Stimulated activated CD4-positive, alpha-beta T cell treated with anti-CD3 and anti-CD28 coated beads, Interleukin-1b, Interleukin-23, amount 100 ng/mL, for 24 hours (primary cell): ENCODE data around the gene C17orf50.

ENCODE experiments used
- DNase-seq, 4 experiments: peaks; one replicate each; pipeline ENCODE4 v3.0.0-alpha.2; 2020; ENCODE audit warnings: low read depth in 4 of 4, low spot score in 1 of 4

C17orf50 gene

DNA sequence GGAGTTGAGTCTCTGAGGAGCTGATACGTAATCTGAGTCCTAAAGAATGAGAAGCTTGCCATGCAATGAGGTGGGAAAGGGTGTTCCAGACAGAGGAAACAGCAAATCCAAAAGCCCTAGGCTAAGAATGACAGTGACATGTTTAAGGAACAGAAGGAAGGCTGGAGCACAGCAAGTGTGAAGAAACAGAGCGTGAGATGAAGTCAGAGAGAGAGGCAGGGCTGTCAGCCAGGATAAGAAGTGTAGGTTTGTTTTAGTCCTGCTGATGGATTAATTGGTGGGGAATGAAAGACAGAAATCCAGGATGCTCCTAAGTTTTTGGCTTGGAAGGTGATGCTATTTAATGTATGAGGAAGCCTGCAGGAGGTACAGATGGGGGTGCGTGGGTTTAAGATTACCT is 20.3 kb downstream of the C17orf50 start:
- no peak for DNase-seq

DNA sequence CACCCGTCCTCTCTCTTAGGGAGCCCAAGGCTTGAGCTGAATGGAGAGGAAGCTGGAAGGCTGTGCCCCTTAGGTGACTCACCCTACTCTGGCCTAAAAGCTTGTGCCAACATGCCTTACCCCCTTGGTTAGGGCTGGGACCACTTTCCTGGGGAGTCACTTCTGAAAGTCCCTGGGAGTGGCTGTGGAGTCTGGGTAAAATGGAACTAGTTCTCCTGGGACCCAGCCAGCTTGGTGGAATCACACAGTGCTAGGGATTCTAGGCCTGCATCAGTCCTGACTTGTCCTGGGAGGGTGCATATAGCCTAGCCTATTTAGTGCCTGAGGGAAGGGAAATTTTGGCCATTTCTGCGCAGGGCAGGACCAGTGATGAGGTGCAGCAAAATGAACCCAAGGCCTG is 24.2 kb downstream of the C17orf50 start:
- DNase-seq: no peak

DNA sequence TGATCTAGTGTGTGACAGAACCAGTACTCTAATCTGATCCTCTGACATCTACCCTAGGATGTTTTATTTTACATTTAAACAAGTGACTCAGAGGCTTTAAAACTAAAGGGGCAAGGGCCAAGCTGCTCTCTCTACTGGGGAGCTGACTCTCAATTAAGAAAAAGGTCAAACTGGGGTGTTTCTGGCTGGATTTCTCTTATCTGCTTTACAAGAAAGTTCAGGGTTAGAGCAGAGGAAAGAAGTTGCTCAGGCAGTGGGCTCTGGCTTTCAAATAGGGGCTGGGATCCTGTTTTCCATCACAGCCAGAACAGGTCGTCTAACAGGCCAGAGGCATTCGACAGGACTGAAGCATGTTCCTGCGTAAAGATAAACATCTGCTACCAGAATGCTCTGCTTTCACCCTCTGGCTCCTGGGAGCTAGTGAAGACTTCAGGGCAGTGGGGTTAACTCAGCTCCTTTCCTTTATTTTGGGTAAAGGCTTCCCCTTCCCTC is 26.3 kb downstream of the C17orf50 start:
- no peak for DNase-seq

DNA sequence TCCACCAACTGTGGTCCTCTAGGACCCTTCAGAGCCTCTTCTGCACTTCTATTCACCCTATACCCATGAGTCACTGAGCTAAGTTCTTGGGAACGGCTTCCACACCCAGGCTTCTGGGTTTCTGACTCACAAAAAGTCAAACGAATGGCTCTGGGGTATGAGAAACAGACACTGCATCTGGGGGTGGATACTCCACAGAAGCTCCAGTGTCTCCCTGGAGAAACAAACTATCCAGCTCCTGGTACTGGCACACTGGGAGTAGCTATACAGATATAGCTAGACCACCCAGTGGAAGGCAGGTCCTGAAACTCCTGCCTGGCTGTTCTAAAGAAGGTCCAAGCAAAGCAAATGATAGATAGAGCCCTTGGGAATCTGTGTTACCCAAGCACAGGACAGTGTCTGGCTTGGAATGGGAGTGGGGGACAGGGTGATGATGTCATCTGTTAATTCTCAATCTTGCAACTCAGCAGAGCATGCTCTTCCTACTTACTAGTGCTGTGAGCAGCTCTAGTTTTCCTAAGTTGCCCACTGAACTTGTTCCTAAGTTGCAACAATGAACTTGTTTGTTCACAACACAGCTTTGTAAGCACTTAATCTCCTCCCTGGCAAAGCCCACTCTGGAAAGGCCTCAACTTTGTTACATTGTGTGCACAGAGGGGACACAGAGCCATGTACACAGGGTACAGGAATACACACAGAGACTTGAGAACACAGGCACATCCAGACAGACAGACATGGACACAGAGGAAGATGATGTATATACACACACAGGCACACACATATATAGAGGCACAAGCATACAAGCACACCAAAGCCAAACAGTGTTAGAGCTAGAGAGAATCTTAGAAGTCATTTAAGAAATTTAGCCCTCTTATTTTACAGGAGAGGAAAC is 28.0 kb downstream of the C17orf50 start:
- no peak for DNase-seq

GRCh38 chr17:35790841-35791240 is 30.2 kb downstream of the C17orf50 start:
- no peak for DNase-seq

DNA sequence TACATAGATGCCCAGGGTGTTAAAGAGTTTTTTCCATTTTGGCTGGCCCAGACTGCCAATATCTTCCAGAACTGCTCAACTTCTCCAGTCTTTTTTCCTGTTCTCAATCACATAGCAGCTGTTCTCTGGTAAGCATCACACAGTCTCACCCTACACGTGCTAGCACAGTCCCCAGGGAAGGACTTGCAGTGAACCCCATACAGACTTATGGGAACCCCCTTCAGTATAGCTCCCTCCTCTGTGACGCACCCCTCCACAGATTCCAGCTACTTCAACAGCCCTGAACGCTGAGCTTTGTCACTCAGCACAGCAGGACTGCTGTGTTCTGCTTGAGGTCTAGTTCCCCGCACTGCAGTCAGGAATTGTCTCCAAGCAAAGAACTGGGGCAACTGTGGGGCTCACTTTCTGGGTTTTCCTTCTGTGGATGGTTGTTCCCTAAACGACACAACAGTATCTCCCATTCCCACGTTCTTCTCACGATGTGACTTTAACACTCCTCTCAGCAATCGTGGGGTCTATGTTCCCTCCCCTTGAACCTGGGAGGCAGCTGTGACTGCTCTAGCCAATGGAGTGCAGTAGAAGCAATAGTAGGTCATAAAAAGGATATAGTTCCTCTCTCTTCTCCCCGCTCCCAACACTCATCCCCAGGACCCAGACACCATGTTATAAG is 31.1 kb downstream of the C17orf50 start:
- DNase-seq: no peak

DNA sequence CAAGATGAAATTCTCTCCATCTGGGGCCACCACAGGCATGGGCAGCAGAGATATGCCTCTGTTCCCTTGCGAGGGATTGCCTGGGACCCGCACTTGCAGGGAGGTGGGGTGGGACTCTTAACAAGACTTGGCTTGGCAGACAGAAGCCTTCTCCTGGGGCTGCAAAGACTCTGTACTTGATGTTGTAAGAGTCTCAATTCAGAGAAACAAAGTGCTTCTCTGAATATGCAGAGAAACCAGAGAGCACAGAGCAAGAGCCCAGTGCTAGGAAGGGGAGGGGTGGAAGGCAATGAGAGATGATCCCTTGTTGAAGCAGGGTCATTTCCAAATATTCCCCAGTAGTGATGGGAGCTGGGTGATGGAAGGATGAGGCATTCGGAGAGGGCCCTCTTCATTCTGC is 32.6 kb downstream of the C17orf50 start:
- DNase-seq: no peak

- DNase-seq: peak in 1 of 4 experiments; percentile 37
Measured at GRCh38 chr17:35795007-35795870, 34.6 kb downstream of the C17orf50 start, which contains the start of gene MMP28. Gene MMP28 (minus strand): TSS chr17:35795641. CDS start chr17:35795377, 264 bp downstream.

GRCh38 chr17:35795871-35796265 is 35.2 kb downstream of the C17orf50 start:
- no peak for DNase-seq

DNA sequence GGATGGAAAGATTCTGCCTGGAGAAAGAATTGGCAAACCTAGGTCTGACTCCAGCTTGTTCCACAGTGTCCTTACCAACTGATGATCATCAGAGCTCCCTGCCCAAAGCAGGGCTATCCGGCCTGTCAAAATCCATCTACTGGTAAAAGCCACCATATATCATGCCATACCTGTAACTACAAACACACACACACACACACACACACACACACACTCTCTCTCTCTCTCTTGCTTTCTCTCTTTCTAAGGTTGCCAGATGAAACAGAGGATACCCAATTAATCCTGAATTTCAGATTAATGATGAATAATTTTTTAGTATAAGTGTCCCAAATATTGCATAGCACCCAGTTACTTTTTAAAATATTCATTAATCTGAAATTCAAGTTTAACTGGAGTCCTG is 36.3 kb downstream of the C17orf50 start:
- DNase-seq: no peak

- DNase-seq: no peak
Measured at GRCh38 chr17:35797370-35797769, 36.7 kb downstream of the C17orf50 start.

- DNase-seq: no peak
Measured at GRCh38 chr17:35797918-35798317, 37.2 kb downstream of the C17orf50 start.

- DNase-seq: no peak
Measured at GRCh38 chr17:35799942-35800341, 39.3 kb downstream of the C17orf50 start.

GRCh38 chr17:35801583-35802224 is 41.0 kb downstream of the C17orf50 start:
- DNase-seq: no peak

- peak in 1 of 4 experiments; percentile 24 for DNase-seq
Measured at GRCh38 chr17:35804658-35805192, 44.0 kb downstream of the C17orf50 start.

GRCh38 chr17:35807371-35808144 is 46.9 kb downstream of the C17orf50 start:
- no peak for DNase-seq

DNA sequence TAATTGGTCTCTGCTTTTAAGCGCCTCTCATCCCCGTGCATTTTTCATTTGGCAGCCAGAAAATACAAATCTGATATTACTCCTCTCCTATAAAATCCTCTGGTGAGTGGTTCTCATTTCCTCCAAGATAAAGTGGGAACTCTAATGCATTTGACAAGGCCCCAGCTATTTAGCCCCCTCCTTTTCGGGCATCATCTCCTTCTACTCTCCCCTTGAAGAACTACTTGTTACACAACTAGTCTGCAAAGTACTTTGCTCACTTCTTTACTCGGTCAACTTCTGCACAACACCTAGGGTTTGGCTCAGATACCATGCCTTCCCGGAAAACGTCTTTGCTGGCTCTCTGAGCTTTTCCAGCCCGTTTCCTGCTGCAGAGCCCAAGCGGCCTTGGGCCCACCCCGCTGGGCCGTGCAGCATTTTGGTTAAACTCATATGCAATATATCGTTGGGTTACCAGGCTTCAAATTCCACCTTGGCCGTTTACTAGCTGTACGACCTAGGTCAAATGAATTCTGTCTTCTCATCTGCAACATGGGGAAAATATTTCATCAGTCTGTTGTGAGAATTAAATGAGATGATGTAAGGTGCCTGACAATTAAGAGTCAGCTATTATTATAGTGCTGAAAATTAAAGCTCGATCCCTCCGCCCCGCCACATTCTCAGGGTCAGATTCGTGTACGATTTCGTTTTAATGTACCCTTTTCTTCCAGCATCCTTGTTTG is 47.7 kb downstream of the C17orf50 start:
- DNase-seq: no peak

GRCh38 chr17:35808962-35809854 is 48.5 kb downstream of the C17orf50 start, which contains the start of gene TAF15:
Gene TAF15 (plus strand): TSS chr17:35809484. CDS start chr17:35809570, 86 bp downstream.
- peak; percentile 76 to 92 (median 84) for DNase-seq
